Choroid plexus epithelial cell (primary cell): ENCODE data around the gene CELSR2.
A peak's percentile ranks its signal among the peaks of the same experiment; 100 is the strongest.

Experiments
- DNase-seq: peaks from one replicate; pipeline ENCODE4 v3.0.0-alpha.2; 2010; ENCODE audit warnings: low read depth
- H3K4me3 ChIP-seq: 2 replicates; pipeline ENCODE4 v1.5.1; 2011; ENCODE audit warnings: low read depth, mild to moderate bottlenecking, control low read depth, low read length, moderate library complexity
- TF ChIP-seq, protein P1 (sequence below): conservative IDR thresholded peaks from 2 replicates; pipeline ENCODE4 v1.5.1; 2011; ENCODE audit warnings: low read depth, mild to moderate bottlenecking, control low read depth, inconsistent platforms, low read length, moderate library complexity

CELSR2 gene

GRCh38 chr1:109270623-109271317 lies 21.4 kb downstream of the CELSR2 start:
- TF ChIP-seq, protein P1, sequence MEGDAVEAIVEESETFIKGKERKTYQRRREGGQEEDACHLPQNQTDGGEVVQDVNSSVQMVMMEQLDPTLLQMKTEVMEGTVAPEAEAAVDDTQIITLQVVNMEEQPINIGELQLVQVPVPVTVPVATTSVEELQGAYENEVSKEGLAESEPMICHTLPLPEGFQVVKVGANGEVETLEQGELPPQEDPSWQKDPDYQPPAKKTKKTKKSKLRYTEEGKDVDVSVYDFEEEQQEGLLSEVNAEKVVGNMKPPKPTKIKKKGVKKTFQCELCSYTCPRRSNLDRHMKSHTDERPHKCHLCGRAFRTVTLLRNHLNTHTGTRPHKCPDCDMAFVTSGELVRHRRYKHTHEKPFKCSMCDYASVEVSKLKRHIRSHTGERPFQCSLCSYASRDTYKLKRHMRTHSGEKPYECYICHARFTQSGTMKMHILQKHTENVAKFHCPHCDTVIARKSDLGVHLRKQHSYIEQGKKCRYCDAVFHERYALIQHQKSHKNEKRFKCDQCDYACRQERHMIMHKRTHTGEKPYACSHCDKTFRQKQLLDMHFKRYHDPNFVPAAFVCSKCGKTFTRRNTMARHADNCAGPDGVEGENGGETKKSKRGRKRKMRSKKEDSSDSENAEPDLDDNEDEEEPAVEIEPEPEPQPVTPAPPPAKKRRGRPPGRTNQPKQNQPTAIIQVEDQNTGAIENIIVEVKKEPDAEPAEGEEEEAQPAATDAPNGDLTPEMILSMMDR = no peak
- no peak overlapping the region for H3K4me3 ChIP-seq
- no peak for DNase-seq

- DNase-seq = no peak
- H3K4me3 ChIP-seq = no peak overlapping the region
- TF ChIP-seq, protein P1 = no peak
These were observed 22.1 kb downstream of the CELSR2 start for GRCh38 chr1:109271458-109271857.

GRCh38 chr1:109272021-109272799 lies 22.9 kb downstream of the CELSR2 start:
- TF ChIP-seq, protein P1 = no peak
- H3K4me3 ChIP-seq = no peak overlapping the region
- no peak for DNase-seq

DNA sequence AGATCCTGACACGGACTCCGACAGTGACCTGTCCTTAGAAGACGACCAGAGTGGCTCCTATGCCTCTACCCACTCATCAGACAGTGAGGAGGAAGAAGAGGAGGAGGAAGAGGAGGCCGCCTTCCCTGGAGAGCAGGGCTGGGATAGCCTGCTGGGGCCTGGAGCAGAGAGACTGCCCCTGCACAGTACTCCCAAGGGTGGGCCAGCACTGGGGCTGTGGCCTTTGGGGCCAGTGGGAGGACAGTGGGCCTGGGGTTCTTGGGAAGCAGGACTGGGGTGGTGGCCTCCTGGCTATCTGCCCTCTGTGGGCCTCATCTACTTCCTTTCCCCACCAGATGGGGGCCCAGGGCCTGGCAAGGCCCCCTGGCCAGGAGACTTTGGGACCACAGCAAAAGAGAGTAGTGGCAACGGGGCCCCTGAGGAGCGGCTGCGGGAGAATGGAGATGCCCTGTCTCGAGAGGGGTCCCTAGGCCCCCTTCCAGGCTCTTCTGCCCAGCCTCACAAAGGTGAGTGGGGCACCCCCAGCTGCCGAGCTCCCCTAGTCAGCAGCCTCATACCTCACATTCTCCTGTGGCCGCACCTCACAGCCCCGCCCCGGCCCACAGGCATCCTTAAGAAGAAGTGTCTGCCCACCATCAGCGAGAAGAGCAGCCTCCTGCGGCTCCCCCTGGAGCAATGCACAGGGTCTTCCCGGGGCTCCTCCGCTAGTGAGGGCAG lies 23.6 kb downstream of the CELSR2 start:
- no peak for DNase-seq
- H3K4me3 ChIP-seq = no peak overlapping the region
- TF ChIP-seq, protein P1 = no peak

DNA sequence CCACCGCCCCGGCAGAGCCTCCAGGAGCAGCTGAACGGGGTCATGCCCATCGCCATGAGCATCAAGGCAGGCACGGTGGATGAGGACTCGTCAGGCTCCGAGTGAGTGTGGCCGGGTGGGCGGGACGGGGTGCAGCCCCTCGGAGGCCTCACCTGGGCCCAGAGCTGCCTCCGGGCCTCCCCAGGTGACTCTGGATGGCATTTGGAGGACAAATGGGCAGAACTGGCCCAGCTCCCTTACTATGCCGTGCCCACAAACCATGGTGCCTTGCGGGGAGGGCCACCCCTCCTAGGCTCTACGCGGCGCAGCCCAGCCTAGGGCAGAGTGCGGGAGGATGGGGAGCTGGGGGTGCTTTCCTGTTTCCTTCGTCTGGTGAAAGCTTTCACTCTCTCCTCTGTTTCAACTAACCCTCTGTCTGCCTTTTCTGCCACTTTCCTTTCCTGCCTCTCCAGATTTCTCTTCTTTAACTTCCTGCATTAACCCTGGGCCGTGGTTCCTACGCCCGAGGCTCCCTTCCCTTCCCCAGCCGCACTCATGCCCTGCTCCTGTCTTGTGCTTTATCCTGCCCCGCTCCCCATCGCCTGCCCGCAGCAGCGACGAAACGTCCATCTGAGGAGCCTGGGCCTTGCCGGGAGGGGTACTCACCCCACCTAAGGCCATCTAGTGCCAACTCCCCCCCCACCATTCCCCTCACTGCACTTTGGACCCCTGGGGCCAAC lies 24.4 kb downstream of the CELSR2 start:
- TF ChIP-seq, protein P1 = no peak
- no peak for DNase-seq
- no peak overlapping the region for H3K4me3 ChIP-seq

- TF ChIP-seq, protein P1 = no peak
- H3K4me3 ChIP-seq = no peak overlapping the region
These were observed 25.5 kb downstream of the CELSR2 start for GRCh38 chr1:109274533-109275476.

More at GRCh38 chr1:109274533-109275476, 25.5 kb downstream of the CELSR2 start:
- peak; percentile 80 for DNase-seq
